HEK293 (cell line): ENCODE data around the gene KCNK2.

Experiments used
- CTCF ChIA-PET: fragments of 350-600 bp; formaldehyde crosslinking; extraction: SDS; loops from one replicate; lab custom pipeline; 2021; ENCODE audit warnings: antibody characterized with exemption; lab: Yijun Ruan, JAX
- POLR2A ChIA-PET: fragments of 300-600 bp; formaldehyde crosslinking; extraction: SDS; loops from one replicate; lab custom pipeline; 2020; ENCODE audit warnings: antibody characterized with exemption, inconsistent platforms; lab: Yijun Ruan, JAX
- H3K27ac ChIP-seq: fragments of 200-500 bp; sonication (Bioruptor generic); 2 replicates; pipeline ENCODE4 v1.5.1; 2014; ENCODE audit warnings: low read depth, low read length, control low read depth, inconsistent platforms; ENCODE audit errors: extremely low read depth
- H3K36me3 ChIP-seq, 2 experiments: fragments of 200-500 bp in 1 of 2; sonication (Bioruptor generic) in 1 of 2; 1 replicate in 1 of 2; 2 replicates in 1 of 2; pipeline ENCODE4 v1.5.1; 2014 to 2017; ENCODE audit warnings: inconsistent platforms in 2 of 2, low read length in 2 of 2; ENCODE audit not compliant: control insufficient read depth in 2 of 2, insufficient read depth in 1 of 2
- H3K4me1 ChIP-seq: fragments of 200-500 bp; sonication (Bioruptor generic); 2 replicates; pipeline ENCODE4 v1.5.1; 2014; ENCODE audit warnings: mild to moderate bottlenecking, low read length, inconsistent platforms; ENCODE audit not compliant: control insufficient read depth, insufficient read depth
- H3K4me3 ChIP-seq: 2 replicates; pipeline ENCODE4 v1.5.1; 2011; ENCODE audit warnings: low read depth, mild to moderate bottlenecking, control low read depth, low read length, moderate library complexity
- H3K9me3 ChIP-seq: fragments of 200-500 bp; sonication (Bioruptor generic); 2 replicates; pipeline ENCODE4 v1.5.1; 2014; ENCODE audit warnings: low read depth, low read length, inconsistent platforms; ENCODE audit not compliant: control insufficient read depth, insufficient read depth
- GLI4 ChIP-seq: fragments of 450-650 bp; formaldehyde crosslinking; IDR thresholded peaks from 2 replicates; pipeline ENCODE4 v1.5.1; 2016; ENCODE audit warnings: missing biosample characterization, missing genetic modification characterization
- MZF1 ChIP-seq: fragments of 450-650 bp; formaldehyde crosslinking; IDR thresholded peaks from 2 replicates; pipeline ENCODE4 v1.5.1; 2017; ENCODE audit warnings: missing biosample characterization, missing genetic modification characterization, borderline replicate concordance
- OSR2 ChIP-seq: fragments of 450-650 bp; formaldehyde crosslinking; IDR thresholded peaks from 2 replicates; pipeline ENCODE4 v1.5.1; 2016; ENCODE audit warnings: missing biosample characterization, missing genetic modification characterization
- SCRT1 ChIP-seq: fragments of 450-650 bp; formaldehyde crosslinking; IDR thresholded peaks from 2 replicates; pipeline ENCODE4 v1.5.1; 2016; ENCODE audit warnings: missing biosample characterization, missing genetic modification characterization, borderline replicate concordance
- YY1 ChIP-seq: fragments of 450-650 bp; formaldehyde crosslinking; IDR thresholded peaks from 2 replicates; pipeline ENCODE4 v1.5.1; 2018; ENCODE audit warnings: missing biosample characterization, missing genetic modification characterization
- ZFP37 ChIP-seq: fragments of 450-650 bp; formaldehyde crosslinking; IDR thresholded peaks from 2 replicates; pipeline ENCODE4 v1.5.1; 2016; ENCODE audit warnings: missing biosample characterization, missing genetic modification characterization
- ZNF121 ChIP-seq: fragments of 450-650 bp; formaldehyde crosslinking; IDR thresholded peaks from 2 replicates; pipeline ENCODE4 v1.5.1; 2016; ENCODE audit warnings: missing biosample characterization, missing genetic modification characterization
- ZNF221 ChIP-seq: fragments of 450-650 bp; formaldehyde crosslinking; IDR thresholded peaks from 2 replicates; pipeline ENCODE4 v1.5.1; 2017; ENCODE audit warnings: missing biosample characterization, missing genetic modification characterization, borderline replicate concordance
- ZNF292 ChIP-seq: fragments of 450-650 bp; formaldehyde crosslinking; IDR thresholded peaks from 2 replicates; pipeline ENCODE4 v1.5.1; 2016; ENCODE audit warnings: low read depth, missing biosample characterization, missing genetic modification characterization, borderline replicate concordance
- ZNF366 ChIP-seq: fragments of 450-650 bp; formaldehyde crosslinking; conservative IDR thresholded peaks from 2 replicates; pipeline ENCODE4 v1.5.1; 2016; ENCODE audit warnings: missing biosample characterization, missing genetic modification characterization
- ZNF394 ChIP-seq: fragments of 450-650 bp; formaldehyde crosslinking; IDR thresholded peaks from 2 replicates; pipeline ENCODE4 v1.5.1; 2016; ENCODE audit warnings: missing biosample characterization, missing genetic modification characterization, mild to moderate bottlenecking, moderate library complexity, borderline replicate concordance
- ZNF654 ChIP-seq: fragments of 450-650 bp; formaldehyde crosslinking; IDR thresholded peaks from 2 replicates; pipeline ENCODE4 v1.5.1; 2016; ENCODE audit warnings: low read depth, missing biosample characterization, missing genetic modification characterization
- ZNF76 ChIP-seq: fragments of 450-650 bp; formaldehyde crosslinking; IDR thresholded peaks from 2 replicates; pipeline ENCODE4; 2016; ENCODE audit warnings: low read depth, missing biosample characterization, missing genetic modification characterization, borderline replicate concordance
- ZNF830 ChIP-seq: fragments of 450-650 bp; IDR thresholded peaks from 2 replicates; pipeline ENCODE4 v1.5.0; 2018; ENCODE audit warnings: missing biosample characterization, missing genetic modification characterization, low read depth, mild to moderate bottlenecking, moderate library complexity
- ZSCAN23 ChIP-seq: fragments of 450-650 bp; formaldehyde crosslinking; IDR thresholded peaks from 2 replicates; pipeline ENCODE4 v1.5.1; 2016; ENCODE audit warnings: missing biosample characterization, missing genetic modification characterization
- TF ChIP-seq, protein P1 (sequence below): fragments of 450-650 bp; formaldehyde crosslinking; IDR thresholded peaks from 2 replicates; pipeline ENCODE4 v1.5.1; 2016; ENCODE audit warnings: missing biosample characterization, missing genetic modification characterization
- TF ChIP-seq, protein P2 (sequence below): fragments of 450-650 bp; formaldehyde crosslinking; conservative IDR thresholded peaks from 2 replicates; pipeline ENCODE4 v1.5.1; 2016; ENCODE audit warnings: low read depth, missing biosample characterization, missing genetic modification characterization
- TF ChIP-seq, protein P3 (sequence below): fragments of 450-650 bp; formaldehyde crosslinking; IDR thresholded peaks from 2 replicates; pipeline ENCODE4 v1.5.1; 2017; ENCODE audit warnings: missing biosample characterization, missing genetic modification characterization
- TF ChIP-seq, protein P4 (sequence below): fragments of 450-650 bp; formaldehyde crosslinking; IDR thresholded peaks from 2 replicates; pipeline ENCODE4 v1.5.1; 2016; ENCODE audit warnings: missing biosample characterization, missing genetic modification characterization
- TF ChIP-seq, protein P5 (sequence below): fragments of 450-650 bp; formaldehyde crosslinking; IDR thresholded peaks from 2 replicates; pipeline ENCODE4 v1.5.1; 2016; ENCODE audit warnings: missing biosample characterization, missing genetic modification characterization
- TF ChIP-seq, protein P6 (sequence below): fragments of 450-650 bp; formaldehyde crosslinking; IDR thresholded peaks from 2 replicates; pipeline ENCODE4 v1.5.1; 2016; ENCODE audit warnings: missing biosample characterization, missing genetic modification characterization, borderline replicate concordance

KCNK2 gene

DNA sequence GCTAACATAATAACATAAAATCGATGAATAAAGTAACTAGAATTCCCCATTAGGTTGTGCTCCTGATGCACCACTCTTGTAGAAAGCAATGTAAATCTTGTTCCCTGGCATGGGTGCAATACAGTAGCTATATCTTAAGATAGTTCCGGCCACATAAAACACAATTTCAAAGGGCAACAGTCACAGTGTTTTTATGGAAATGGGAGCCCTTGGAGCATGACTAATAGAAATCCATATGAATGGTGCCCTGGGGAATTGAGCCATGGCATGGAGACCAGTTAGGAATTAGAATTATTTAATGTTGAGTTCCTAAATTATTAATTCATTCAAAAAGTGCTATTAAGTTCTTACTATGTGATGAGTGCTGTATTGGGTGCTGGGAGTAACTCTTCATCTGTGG, 118.7 kb downstream of the KCNK2 start:
- H3K9me3 ChIP-seq = no peaks in the 10 kb centered on the region
- no peak overlapping the region for H3K27ac ChIP-seq
- no peaks in the 10 kb centered on the region for H3K36me3 ChIP-seq
- ChIA-PET CTCF (no interaction called here), POLR2A (no interaction called here)
- no peaks in the 10 kb centered on the region for H3K4me1 ChIP-seq
- TF ChIP-seq SCRT1 (tag by site-specific recombination) = no peak
- no peak for TF ChIP-seq ZNF654
- TF ChIP-seq ZNF366 (tag by site-specific recombination) = no peak
- TF ChIP-seq, protein P1, sequence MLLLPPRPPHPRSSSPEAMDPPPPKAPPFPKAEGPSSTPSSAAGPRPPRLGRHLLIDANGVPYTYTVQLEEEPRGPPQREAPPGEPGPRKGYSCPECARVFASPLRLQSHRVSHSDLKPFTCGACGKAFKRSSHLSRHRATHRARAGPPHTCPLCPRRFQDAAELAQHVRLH (tag by site-specific recombination) = no peak
- no peak for TF ChIP-seq ZNF76
- TF ChIP-seq, protein P2, sequence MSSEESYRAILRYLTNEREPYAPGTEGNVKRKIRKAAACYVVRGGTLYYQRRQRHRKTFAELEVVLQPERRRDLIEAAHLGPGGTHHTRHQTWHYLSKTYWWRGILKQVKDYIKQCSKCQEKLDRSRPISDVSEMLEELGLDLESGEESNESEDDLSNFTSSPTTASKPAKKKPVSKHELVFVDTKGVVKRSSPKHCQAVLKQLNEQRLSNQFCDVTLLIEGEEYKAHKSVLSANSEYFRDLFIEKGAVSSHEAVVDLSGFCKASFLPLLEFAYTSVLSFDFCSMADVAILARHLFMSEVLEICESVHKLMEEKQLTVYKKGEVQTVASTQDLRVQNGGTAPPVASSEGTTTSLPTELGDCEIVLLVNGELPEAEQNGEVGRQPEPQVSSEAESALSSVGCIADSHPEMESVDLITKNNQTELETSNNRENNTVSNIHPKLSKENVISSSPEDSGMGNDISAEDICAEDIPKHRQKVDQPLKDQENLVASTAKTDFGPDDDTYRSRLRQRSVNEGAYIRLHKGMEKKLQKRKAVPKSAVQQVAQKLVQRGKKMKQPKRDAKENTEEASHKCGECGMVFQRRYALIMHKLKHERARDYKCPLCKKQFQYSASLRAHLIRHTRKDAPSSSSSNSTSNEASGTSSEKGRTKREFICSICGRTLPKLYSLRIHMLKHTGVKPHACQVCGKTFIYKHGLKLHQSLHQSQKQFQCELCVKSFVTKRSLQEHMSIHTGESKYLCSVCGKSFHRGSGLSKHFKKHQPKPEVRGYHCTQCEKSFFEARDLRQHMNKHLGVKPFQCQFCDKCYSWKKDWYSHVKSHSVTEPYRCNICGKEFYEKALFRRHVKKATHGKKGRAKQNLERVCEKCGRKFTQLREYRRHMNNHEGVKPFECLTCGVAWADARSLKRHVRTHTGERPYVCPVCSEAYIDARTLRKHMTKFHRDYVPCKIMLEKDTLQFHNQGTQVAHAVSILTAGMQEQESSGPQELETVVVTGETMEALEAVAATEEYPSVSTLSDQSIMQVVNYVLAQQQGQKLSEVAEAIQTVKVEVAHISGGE = no peak
- no peak for TF ChIP-seq ZFP37 (tag by site-specific recombination)
- no peak for TF ChIP-seq MZF1
- no peak for TF ChIP-seq ZNF121
- no peak for TF ChIP-seq ZSCAN23
- no peak for TF ChIP-seq ZNF221 (tag by site-specific recombination)
- TF ChIP-seq, protein P3, sequence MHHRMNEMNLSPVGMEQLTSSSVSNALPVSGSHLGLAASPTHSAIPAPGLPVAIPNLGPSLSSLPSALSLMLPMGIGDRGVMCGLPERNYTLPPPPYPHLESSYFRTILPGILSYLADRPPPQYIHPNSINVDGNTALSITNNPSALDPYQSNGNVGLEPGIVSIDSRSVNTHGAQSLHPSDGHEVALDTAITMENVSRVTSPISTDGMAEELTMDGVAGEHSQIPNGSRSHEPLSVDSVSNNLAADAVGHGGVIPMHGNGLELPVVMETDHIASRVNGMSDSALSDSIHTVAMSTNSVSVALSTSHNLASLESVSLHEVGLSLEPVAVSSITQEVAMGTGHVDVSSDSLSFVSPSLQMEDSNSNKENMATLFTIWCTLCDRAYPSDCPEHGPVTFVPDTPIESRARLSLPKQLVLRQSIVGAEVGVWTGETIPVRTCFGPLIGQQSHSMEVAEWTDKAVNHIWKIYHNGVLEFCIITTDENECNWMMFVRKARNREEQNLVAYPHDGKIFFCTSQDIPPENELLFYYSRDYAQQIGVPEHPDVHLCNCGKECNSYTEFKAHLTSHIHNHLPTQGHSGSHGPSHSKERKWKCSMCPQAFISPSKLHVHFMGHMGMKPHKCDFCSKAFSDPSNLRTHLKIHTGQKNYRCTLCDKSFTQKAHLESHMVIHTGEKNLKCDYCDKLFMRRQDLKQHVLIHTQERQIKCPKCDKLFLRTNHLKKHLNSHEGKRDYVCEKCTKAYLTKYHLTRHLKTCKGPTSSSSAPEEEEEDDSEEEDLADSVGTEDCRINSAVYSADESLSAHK (tag by site-specific recombination) = no peak
- no peak for TF ChIP-seq YY1 (tag by site-specific recombination)
- TF ChIP-seq, protein P4, sequence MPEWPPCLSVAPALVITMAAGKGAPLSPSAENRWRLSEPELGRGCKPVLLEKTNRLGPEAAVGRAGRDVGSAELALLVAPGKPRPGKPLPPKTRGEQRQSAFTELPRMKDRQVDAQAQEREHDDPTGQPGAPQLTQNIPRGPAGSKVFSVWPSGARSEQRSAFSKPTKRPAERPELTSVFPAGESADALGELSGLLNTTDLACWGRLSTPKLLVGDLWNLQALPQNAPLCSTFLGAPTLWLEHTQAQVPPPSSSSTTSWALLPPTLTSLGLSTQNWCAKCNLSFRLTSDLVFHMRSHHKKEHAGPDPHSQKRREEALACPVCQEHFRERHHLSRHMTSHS = no peak
- no peak for TF ChIP-seq ZNF394 (tag by site-specific recombination)
- no peak for TF ChIP-seq ZNF292 (tag by site-specific recombination)
- TF ChIP-seq, protein P5, sequence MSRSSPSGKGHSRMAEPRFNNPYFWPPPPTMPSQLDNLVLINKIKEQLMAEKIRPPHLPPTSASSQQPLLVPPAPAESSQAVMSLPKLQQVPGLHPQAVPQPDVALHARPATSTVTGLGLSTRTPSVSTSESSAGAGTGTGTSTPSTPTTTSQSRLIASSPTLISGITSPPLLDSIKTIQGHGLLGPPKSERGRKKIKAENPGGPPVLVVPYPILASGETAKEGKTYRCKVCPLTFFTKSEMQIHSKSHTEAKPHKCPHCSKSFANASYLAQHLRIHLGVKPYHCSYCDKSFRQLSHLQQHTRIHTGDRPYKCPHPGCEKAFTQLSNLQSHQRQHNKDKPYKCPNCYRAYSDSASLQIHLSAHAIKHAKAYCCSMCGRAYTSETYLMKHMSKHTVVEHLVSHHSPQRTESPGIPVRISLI (tag by site-specific recombination) = no peak
- TF ChIP-seq GLI4 (tag by site-specific recombination) = no peak
- H3K4me3 ChIP-seq = no peak overlapping the region

DNA sequence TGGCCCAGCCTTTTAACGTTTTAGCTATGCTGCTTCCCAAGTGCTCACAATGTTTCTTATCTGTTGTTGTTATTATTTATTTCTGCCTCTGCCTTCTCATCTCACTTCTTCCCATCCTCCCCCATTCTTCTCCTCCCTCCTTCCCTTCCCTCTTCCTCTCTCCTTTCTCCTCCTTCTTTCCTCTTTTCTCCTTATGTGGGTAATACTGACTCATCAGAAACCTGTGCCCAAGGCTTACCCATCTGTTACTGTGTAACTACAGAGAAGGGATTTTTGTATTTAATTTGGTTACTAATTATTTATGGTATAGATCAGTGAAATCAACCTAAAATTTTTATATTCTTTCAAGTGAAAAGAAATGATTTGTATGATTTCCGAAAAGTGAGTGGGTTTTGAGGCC, 120.3 kb downstream of the KCNK2 start:
- POLR2A ChIA-PET = no interaction called here
- H3K36me3 ChIP-seq = no peaks in the 10 kb centered on the region
- H3K4me1 ChIP-seq = no peaks in the 10 kb centered on the region
- no peaks in the 10 kb centered on the region for H3K9me3 ChIP-seq
- CTCF ChIA-PET = interaction anchor here (0.7 kb wide), 1 partner anchor 15 kb away, joined by 3 read pairs; no protein-coding TSS in a partner anchor
- H3K4me3 ChIP-seq = no peak overlapping the region
- H3K27ac ChIP-seq = no peak overlapping the region
- TF ChIP-seq OSR2 = no peak
- TF ChIP-seq ZNF830 (tag by site-specific recombination) = no peak
- TF ChIP-seq, protein P6, sequence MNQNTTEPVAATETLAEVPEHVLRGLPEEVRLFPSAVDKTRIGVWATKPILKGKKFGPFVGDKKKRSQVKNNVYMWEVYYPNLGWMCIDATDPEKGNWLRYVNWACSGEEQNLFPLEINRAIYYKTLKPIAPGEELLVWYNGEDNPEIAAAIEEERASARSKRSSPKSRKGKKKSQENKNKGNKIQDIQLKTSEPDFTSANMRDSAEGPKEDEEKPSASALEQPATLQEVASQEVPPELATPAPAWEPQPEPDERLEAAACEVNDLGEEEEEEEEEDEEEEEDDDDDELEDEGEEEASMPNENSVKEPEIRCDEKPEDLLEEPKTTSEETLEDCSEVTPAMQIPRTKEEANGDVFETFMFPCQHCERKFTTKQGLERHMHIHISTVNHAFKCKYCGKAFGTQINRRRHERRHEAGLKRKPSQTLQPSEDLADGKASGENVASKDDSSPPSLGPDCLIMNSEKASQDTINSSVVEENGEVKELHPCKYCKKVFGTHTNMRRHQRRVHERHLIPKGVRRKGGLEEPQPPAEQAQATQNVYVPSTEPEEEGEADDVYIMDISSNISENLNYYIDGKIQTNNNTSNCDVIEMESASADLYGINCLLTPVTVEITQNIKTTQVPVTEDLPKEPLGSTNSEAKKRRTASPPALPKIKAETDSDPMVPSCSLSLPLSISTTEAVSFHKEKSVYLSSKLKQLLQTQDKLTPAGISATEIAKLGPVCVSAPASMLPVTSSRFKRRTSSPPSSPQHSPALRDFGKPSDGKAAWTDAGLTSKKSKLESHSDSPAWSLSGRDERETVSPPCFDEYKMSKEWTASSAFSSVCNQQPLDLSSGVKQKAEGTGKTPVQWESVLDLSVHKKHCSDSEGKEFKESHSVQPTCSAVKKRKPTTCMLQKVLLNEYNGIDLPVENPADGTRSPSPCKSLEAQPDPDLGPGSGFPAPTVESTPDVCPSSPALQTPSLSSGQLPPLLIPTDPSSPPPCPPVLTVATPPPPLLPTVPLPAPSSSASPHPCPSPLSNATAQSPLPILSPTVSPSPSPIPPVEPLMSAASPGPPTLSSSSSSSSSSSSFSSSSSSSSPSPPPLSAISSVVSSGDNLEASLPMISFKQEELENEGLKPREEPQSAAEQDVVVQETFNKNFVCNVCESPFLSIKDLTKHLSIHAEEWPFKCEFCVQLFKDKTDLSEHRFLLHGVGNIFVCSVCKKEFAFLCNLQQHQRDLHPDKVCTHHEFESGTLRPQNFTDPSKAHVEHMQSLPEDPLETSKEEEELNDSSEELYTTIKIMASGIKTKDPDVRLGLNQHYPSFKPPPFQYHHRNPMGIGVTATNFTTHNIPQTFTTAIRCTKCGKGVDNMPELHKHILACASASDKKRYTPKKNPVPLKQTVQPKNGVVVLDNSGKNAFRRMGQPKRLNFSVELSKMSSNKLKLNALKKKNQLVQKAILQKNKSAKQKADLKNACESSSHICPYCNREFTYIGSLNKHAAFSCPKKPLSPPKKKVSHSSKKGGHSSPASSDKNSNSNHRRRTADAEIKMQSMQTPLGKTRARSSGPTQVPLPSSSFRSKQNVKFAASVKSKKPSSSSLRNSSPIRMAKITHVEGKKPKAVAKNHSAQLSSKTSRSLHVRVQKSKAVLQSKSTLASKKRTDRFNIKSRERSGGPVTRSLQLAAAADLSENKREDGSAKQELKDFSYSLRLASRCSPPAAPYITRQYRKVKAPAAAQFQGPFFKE (tag by site-specific recombination) = no peak
